GM10248 (cell line): ENCODE measurements around the gene TRANK1.

ENCODE experiments used
- CTCF ChIA-PET: fragments of 300-600 bp; sonication (Branson Sonifier 250); formaldehyde crosslinking; extraction: SDS; loops from one replicate; lab custom pipeline; 2021; ENCODE audit warnings: antibody characterized with exemption; lab: Yijun Ruan, JAX
- POLR2A ChIA-PET: fragments of 350-650 bp; sonication (Branson Sonifier 250); formaldehyde crosslinking; extraction: SDS; loops from one replicate; lab custom pipeline; 2020; ENCODE audit warnings: antibody characterized with exemption; lab: Yijun Ruan, JAX
- DNase-seq: peaks from one replicate; pipeline ENCODE4 v3.0.0; 2012; ENCODE audit errors: extremely low spot score
- TF ChIP-seq, protein P1 (sequence below): IDR thresholded peaks from 2 replicates; pipeline ENCODE4 v1.5.1; 2012; ENCODE audit warnings: mild to moderate bottlenecking, low read depth; ENCODE audit errors: extremely low read depth, missing control alignments, control extremely low read depth

Gene TRANK1

DNA sequence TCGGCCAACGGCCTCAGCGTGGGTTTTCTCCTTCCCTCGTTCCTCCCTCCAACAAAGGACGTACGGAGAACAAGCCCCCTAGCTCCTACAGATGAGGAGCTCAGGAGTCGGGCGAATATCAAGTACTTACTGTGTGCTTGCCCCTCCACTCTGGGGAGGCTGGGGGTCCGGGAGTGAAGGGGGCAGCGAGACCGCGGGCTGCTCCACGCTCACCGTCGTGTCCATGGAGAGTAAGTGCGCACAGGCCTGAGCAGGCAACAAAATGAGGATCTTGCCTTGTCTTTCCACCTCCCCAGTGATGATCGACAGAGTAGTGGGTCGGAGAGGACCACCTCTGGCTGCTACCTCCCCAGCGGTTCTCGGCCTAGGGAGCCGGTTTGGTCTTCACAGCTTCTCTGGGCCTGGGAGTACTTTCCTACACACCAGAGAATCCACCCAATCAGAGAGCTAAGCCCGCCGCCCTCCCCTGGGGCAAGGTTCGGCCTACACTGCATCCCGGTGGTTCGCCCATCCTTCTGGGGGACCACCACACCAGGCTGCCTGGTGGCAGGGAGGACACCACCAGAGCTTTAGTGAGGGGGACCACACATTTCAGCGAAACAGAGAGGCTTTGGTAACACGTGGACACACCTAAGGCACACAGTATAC lies 603 bp upstream of the TRANK1 start:
- TF ChIP-seq, protein P1, sequence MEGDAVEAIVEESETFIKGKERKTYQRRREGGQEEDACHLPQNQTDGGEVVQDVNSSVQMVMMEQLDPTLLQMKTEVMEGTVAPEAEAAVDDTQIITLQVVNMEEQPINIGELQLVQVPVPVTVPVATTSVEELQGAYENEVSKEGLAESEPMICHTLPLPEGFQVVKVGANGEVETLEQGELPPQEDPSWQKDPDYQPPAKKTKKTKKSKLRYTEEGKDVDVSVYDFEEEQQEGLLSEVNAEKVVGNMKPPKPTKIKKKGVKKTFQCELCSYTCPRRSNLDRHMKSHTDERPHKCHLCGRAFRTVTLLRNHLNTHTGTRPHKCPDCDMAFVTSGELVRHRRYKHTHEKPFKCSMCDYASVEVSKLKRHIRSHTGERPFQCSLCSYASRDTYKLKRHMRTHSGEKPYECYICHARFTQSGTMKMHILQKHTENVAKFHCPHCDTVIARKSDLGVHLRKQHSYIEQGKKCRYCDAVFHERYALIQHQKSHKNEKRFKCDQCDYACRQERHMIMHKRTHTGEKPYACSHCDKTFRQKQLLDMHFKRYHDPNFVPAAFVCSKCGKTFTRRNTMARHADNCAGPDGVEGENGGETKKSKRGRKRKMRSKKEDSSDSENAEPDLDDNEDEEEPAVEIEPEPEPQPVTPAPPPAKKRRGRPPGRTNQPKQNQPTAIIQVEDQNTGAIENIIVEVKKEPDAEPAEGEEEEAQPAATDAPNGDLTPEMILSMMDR, result no peak
- POLR2A ChIA-PET, result interaction anchor here (0.6 kb wide), 1 partner anchor 44 kb away, joined by 7 read pairs; no protein-coding TSS in a partner anchor
- CTCF ChIA-PET, result interaction anchor here (1.0 to 4.7 kb wide), 5 partner anchors 9 to 48 kb away, joined by 3 to 36 read pairs (median 10); no protein-coding TSS in a partner anchor
- DNase-seq, result no peak

DNA sequence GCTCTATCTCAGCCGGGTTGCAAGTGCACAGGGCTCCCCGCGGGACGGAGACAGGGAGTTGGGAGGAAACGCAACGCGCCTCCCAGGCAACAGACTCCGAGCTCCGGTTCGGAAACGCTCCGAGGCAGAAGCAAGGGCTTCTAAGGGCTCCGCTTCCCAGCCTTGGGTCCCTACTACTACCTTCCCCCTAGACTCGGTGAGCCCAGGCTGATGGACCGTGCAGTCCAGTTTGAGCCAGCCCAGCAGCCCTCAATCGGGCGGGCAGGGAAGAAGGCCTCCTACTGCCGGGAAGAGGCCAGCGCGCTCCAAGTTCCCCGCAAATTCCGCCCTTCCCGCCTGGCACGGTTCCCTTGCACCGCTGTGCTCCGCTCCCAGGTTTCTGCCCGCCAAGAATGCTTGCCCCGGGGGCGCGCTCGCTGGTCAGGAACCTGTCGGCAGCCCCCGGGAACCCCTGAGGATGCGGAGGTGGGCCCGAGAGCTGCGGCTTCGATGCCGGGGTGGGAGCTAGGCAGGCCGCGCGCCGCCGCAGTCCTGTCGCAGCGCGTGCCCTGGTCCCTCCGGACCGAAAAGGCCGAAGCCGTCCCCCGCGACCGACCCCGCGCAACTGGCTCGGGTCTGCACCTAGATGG lies 728 bp downstream of the TRANK1 start:
- ChIA-PET POLR2A (no interaction called here), CTCF (interaction anchor here (1.0 to 4.7 kb wide), 9 partner anchors 9 to 46 kb away, joined by 3 to 36 read pairs (median 4); no protein-coding TSS in a partner anchor)
- DNase-seq, result peak; percentile 53
- TF ChIP-seq, protein P1, result peak; percentile 6

DNA sequence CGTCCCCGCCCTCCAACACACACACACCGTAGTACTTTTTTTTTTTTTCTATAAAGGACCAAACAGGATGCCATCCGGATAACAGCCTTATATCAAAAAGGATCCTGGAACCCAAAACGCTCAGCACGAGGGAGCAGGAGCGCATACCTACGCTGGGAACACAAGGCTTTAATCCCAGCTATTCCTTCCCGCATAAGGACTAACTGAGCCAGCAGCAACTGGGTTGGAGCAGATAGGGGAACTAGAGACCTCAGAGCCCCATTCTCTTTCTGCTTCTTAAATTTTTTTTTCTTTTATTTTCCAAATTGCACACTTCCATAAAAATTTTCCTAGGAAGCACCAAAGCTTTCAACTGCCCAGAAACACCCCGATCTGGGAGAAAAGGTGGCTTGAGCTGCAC lies 1.3 kb downstream of the TRANK1 start:
- ChIA-PET CTCF (interaction anchor here (1.1 to 4.7 kb wide), 7 partner anchors 11 to 39 kb away, joined by 3 to 36 read pairs (median 10); no protein-coding TSS in a partner anchor), POLR2A (no interaction called here)
- TF ChIP-seq, protein P1, result no peak
- DNase-seq, result no peak

DNA sequence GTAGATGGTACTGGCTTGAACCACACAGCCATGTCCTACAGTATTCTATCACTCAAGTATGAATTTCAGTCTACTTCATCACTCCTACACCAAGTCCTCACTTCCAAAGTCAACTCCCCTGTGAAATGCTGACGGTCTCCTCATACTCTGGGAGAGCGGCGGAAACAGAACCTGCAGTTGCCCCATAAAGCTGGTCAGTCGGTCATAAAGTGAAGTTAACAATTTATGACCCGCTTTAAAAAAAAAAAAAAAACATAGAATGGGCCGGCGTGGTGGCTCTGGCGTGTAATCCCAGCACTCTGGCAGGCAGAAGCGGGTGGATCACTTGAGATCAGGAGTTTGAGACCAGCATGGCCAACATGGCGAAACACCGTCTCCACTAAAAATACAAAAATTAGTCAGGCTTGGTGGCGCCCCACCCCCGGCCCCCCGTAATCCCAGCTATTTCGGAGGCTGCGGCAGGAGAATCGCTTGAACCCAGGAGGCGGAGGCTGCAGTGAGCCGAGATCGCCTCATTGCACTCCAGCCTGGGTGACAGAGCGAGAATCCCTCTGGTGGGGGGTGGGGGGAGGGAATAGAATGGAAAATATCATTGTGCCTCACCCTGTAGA lies 2.1 kb downstream of the TRANK1 start:
- ChIA-PET POLR2A (no interaction called here), CTCF (interaction anchor here (1.9 to 4.7 kb wide), 4 partner anchors 10 to 38 kb away, joined by 4 to 36 read pairs (median 16); no protein-coding TSS in a partner anchor)
- TF ChIP-seq, protein P1, result no peak
- no peak for DNase-seq

DNA sequence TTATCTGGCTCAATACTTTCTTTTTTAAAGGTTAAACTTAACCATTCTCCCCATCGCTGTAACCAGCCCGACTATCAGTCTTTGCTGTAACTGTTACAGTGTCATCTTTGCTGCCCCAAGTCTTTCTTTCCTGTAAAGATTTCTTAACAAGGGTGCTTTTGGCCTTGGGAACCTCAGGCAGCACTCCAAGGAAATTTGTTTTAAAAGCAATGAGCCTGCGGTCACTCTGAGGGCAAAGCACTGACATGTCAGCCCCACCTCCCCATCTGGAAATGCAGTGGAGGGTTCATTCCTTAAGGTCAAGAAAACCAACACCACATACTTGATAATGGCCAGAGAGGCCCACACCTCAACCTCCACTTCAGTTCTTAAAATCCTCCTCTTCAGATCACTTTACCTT lies 3.2 kb downstream of the TRANK1 start:
- ChIA-PET CTCF (interaction anchor here (2.7 to 4.7 kb wide), 3 partner anchors 9 to 18 kb away, joined by 14 to 36 read pairs (median 19); no protein-coding TSS in a partner anchor), POLR2A (no interaction called here)
- no peak for DNase-seq
- TF ChIP-seq, protein P1, result no peak

DNA sequence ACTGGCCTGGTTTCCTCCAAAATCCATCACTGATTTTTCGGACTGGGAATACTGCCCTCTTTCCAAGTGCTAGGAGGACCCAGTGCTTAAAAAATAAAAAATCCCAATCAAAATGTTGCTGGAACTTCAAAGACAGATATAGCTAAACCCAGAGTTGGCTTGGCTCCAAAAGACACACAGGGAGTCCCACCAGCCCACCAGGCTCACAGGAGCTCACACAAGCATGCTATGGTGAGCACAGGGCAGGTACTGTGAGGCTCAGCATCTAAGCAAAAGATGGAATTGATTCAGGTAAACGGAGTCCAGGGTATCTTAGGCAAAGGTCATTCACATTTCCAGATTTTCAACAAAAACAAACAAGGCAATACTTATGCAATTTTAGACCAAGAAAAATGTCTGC lies 3.7 kb downstream of the TRANK1 start:
- no peak for DNase-seq
- CTCF ChIA-PET, result interaction anchor here (2.2 to 2.7 kb wide), 2 partner anchors 18 kb away, joined by 11 to 14 read pairs; no protein-coding TSS in a partner anchor
- POLR2A ChIA-PET, result no interaction called here
- TF ChIP-seq, protein P1, result no peak
